ENCODE data around the gene PRR15L. TPM values are rescaled to one million over a fixed set of nuclear protein-coding genes. Genes with fewer than 3 reads are reported as not detected.
"Not testable (repeated sequence)": the region's sequence is repeated elsewhere in the genome, so short reads cannot be mapped to it uniquely, and the experiment has no call there.

PRR15L gene
- total RNA-seq, 6 donors from 2014 or later: 34.2 to 105 (median 75.2) TPM

DNA sequence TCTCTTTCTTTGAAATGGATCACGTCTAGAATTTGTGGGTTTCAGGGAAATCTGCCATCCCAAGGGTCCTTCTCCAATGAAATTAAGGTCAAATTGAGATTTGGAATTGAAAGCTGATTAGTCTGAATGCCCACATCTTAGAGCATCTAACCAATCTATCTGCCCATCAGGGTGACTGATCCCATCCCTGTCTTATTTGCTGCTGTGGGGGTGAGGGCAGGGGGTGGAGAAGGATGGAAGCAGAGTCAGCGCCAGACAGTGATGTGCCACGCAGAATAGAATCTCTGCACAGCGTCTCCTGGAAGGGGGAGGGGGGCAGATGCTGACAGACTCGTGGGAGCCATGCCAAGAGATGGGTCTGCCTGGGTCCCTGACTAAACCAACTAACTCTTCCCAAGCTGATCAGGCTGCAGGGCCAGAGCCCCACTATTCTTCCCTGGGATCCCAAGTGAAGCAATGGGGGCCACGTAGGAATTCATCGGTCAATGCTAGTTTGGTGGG is 45.3 kb upstream of the PRR15L start:
- no peaks in the 10 kb centered on the region for H3K36me3 ChIP-seq
- no peak for ATAC-seq (ENCODE audit: low FRiP score in 2 of 2)
- peak overlapping the region in 3 of 4 donors; percentile 59 to 73 (median 69) for H3K27ac ChIP-seq
- no peaks in the 10 kb centered on the region for H3K9me3 ChIP-seq
- no peaks in the 10 kb centered on the region for H3K27me3 ChIP-seq
- DNase-seq: no peak
- TF ChIP-seq POLR2AphosphoS5 (IDR thresholded peaks at IDR 0.05) (no peak), POLR2A (IDR thresholded peaks at IDR 0.05) (no peak), EP300 (IDR thresholded peaks at IDR 0.05) (no peak)
- TF ChIP-seq, protein P1, sequence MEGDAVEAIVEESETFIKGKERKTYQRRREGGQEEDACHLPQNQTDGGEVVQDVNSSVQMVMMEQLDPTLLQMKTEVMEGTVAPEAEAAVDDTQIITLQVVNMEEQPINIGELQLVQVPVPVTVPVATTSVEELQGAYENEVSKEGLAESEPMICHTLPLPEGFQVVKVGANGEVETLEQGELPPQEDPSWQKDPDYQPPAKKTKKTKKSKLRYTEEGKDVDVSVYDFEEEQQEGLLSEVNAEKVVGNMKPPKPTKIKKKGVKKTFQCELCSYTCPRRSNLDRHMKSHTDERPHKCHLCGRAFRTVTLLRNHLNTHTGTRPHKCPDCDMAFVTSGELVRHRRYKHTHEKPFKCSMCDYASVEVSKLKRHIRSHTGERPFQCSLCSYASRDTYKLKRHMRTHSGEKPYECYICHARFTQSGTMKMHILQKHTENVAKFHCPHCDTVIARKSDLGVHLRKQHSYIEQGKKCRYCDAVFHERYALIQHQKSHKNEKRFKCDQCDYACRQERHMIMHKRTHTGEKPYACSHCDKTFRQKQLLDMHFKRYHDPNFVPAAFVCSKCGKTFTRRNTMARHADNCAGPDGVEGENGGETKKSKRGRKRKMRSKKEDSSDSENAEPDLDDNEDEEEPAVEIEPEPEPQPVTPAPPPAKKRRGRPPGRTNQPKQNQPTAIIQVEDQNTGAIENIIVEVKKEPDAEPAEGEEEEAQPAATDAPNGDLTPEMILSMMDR (IDR thresholded peaks at IDR 0.05): no peak
- WGBS, 2 donors: 65 to 69% methylated on average over 7 of the region's 7 CpGs
- H3K4me1 ChIP-seq: peaks cover 9 to 19% (median 11%) of the 10 kb centered on the region in 4 donors
- H3K4me3 ChIP-seq: no peak overlapping the region

DNA sequence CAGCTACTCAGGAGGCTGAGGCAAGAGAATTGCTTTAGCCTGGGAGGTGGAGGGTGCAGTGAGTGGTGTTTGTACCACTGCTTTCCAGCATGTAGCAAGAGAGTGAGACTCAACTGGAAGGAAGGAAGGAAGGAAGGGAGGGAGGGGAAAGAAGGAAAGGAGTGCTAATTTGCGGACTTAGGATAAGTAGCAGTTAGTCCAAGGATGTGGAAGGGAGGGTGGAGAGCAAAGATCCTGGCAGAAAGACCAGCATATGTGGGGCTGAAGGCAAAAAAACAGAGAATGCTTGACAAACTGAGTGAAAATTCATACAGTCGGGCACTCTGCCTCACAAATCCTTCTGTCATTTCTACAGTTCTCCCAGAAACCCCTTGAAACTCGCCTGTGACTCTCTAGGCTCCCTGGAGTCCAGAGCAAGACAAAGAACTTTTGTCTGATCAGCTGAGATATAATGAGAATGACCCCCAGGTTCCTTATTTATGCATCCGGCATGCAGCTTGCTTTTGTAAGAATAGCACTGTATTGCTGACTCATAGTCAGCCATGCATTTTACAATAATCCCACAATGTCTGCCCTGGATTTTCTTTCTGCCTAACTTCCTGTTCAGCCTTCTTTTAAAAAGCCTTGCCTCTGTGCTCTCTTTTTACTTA is 44.7 kb upstream of the PRR15L start:
- TF ChIP-seq POLR2A (IDR thresholded peaks at IDR 0.05) (no peak), POLR2AphosphoS5 (IDR thresholded peaks at IDR 0.05) (no peak)
- TF ChIP-seq, protein P1 (IDR thresholded peaks at IDR 0.05): no peak
- Histone ChIP-seq H3K4me3 (no peak overlapping the region), H3K9me3 (no peaks in the 10 kb centered on the region), H3K36me3 (no peaks in the 10 kb centered on the region), H3K4me1 (peaks cover 9 to 19% (median 11%) of the 10 kb centered on the region in 4 donors), H3K27me3 (no peaks in the 10 kb centered on the region), H3K27ac (peak overlapping the region in 3 of 4 donors; percentile 59 to 73 (median 69))
- no peak for DNase-seq
- peak in 1 of 2 donors; percentile 74 for ATAC-seq (ENCODE audit: low FRiP score in 2 of 2)
- WGBS, 2 donors: 24 to 45% methylated on average over 4 of the region's 4 CpGs

DNA sequence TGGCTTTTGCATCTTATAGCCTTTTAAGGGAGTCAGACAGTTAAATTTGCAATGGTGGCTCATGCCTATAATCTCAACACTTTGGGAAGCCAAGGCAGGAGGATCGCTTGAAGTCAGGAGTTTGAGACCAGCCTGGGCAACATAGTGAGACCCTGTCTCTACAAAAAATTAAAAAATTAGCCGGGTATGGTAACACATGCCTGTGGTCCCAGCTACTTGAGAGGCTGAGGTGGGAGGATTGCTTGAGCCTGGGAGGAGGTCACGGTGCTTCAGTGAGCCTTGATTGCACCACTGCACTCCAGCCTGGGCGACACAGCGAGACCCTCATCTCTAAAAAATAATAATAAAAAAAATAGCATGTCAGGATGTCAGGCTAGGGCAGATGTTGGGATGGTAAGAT is 44.0 kb upstream of the PRR15L start:
- WGBS, 2 donors: 86 to 95% methylated on average over 5 of the region's 5 CpGs
- H3K9me3 ChIP-seq; ATAC-seq (ENCODE audit: low FRiP score in 2 of 2); DNase-seq; H3K4me3 ChIP-seq; H3K27me3 ChIP-seq; H3K36me3 ChIP-seq: not testable (repeated sequence)
- Histone ChIP-seq H3K27ac (peak overlapping the region in 3 of 4 donors; percentile 59 to 73 (median 69)), H3K4me1 (peaks cover 9 to 19% (median 11%) of the 10 kb centered on the region in 4 donors)

DNA sequence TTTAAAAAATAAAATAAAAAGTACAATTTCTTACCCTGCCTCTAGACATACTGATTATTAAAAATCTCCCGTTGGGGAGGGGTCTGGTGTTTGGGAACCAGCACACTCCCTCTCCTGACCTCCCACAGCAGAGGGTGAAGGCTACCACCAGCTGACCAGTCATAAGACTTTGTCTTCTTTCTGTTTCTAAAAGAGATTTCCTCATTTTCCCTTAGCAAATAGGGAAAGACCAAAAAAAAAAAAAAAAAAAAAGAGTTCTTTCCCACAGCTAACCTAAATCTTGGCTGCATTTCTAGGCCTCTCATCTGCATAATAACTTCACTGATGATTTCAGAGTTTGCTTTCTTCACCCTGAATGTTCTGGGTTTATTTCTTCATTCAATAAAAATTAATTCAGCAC is 43.5 kb upstream of the PRR15L start:
- Histone ChIP-seq H3K9me3 (no peaks in the 10 kb centered on the region), H3K4me3 (no peak overlapping the region), H3K36me3 (no peaks in the 10 kb centered on the region), H3K27ac (peak overlapping the region in 3 of 4 donors; percentile 59 to 73 (median 69)), H3K4me1 (peaks cover 9 to 19% (median 11%) of the 10 kb centered on the region in 4 donors), H3K27me3 (no peaks in the 10 kb centered on the region)
- 79% methylated on average over 1 of the region's 1 CpG for WGBS, 2 donors
- no peak for TF ChIP-seq POLR2AphosphoS5 (IDR thresholded peaks at IDR 0.05)
- TF ChIP-seq, protein P1 (IDR thresholded peaks at IDR 0.05): no peak
- TF ChIP-seq POLR2A (IDR thresholded peaks at IDR 0.05): no peak
- no peak for TF ChIP-seq EP300 (IDR thresholded peaks at IDR 0.05)
- ATAC-seq (ENCODE audit: low FRiP score in 2 of 2): peak in 1 of 2 donors; percentile 37
- no peak for DNase-seq

DNA sequence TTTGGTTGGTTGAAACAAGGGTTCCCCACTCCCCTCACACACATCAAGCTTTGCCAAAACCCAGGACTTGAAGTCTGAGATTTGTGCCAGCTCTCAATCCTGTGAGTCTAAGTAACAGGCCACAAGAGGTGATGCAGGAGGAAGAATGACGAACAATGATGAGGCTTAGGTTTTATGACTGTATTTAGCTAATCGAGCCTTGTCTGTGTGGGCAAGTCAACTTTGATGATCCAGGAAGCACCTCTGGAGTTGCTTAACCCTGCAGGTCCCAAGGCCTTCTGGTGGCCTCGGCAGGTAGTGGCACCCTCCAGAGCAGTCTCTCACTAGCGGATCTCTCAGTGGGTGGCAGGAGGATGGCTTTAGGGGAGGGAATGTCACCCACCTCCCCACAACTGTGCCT is 41.9 kb upstream of the PRR15L start:
- H3K27ac ChIP-seq: no peak overlapping the region
- peaks cover 9 to 19% (median 11%) of the 10 kb centered on the region in 4 donors for H3K4me1 ChIP-seq
- TF ChIP-seq POLR2AphosphoS5 (IDR thresholded peaks at IDR 0.05) (no peak), EP300 (IDR thresholded peaks at IDR 0.05) (no peak), POLR2A (IDR thresholded peaks at IDR 0.05) (no peak)
- TF ChIP-seq, protein P1 (IDR thresholded peaks at IDR 0.05): no peak
- no peak for DNase-seq
- no peak overlapping the region for H3K4me3 ChIP-seq
- no peaks in the 10 kb centered on the region for H3K27me3 ChIP-seq
- no peak for ATAC-seq (ENCODE audit: low FRiP score in 2 of 2)
- H3K9me3 ChIP-seq: no peaks in the 10 kb centered on the region
- WGBS, 2 donors: 22 to 49% methylated on average over 2 to 4 of the region's 4 CpGs
- H3K36me3 ChIP-seq: no peaks in the 10 kb centered on the region

Measured in upper lobe of left lung (tissue), 6 donors.